GM18507 (cell line): ENCODE measurements around the gene MANF.

ENCODE experiments used
- DNase-seq: peaks from one replicate; pipeline ENCODE4 v3.0.0; 2011; ENCODE audit warnings: low read depth; ENCODE audit not compliant: insufficient read length; ENCODE audit errors: extremely low spot score
- FAIRE-seq: peaks from 2 replicates; lab custom pipeline; 2011; peaks lifted over from hg19 to GRCh38; lab: Jason Lieb, UNC

The MANF gene

DNA sequence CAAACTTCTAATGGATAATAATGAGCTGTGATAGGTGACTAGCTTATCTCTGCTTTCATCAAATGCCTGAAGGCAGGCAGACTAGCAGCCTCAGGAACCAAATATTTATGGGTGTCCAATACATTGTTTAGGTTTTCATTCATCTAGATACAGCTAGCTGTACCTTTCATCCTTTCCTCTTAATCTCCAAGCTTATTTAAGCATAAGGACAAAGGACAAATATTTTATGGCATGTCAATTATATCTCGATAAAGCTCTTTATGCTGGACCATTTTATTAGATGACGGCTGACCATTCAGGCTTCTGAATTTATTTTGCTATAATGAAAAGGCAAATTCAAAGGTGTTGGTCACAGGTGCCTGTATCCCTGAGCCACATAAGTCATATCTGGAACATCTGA lies 22.9 kb downstream of the MANF start:
- no peak for FAIRE-seq
- no peak for DNase-seq

DNA sequence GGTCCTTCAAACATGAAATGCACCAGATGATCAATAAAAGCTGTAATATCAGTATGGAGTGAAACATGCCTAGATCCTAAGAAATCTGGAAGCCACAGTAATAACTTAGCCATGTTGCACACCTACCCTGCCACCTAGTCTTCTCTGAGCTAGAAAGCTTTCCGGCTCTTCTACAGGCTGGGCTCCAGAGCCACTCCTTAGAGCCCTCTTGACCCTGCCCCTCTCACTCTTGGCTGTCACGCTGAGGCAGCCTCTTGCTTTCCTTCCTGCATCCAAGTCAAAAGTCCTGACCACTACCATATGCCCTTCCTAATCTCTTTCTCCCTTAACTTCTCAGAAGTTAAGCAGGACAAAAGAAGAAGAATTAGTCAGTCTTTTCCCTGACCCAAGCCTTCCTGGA lies 23.7 kb downstream of the MANF start:
- DNase-seq = no peak
- FAIRE-seq = no peak

DNA sequence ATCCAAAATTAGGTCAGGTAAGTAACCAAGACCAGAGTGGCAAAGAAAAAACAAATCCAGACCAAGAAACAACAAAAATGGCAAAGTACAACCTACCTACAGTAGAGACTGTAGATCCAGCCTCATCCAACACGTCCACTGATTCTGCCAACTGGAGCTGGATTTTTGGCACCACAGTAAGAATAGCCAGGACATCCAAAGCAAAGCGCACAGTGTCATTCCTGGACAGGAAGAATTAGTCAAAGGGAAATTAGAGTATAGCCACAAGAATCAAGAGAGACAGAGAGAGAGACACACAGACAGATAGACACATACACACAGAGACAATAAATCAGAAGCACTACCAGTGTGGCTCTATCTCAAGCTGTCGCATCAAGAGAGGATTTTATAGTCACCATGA lies 37.1 kb downstream of the MANF start:
- no peak for FAIRE-seq

DNA sequence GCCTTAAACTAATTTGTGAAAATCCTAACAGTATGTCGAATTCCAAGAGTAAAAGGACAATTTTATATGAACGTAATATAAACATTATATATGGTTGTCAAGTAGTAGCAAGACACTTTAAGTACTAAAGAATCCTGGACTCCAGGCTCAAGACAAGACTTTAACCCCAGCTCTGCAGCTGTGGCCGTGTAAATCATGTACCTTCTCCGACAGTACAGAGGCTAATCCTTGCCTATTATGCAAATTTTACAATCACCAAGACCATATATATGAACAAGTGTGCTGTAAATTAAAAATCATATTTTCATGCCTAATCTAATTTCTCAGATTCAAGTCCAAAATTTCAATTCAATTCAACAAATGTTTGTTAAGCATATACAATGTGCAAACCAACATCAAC lies 41.8 kb downstream of the MANF start:
- FAIRE-seq (no peak), DNase-seq (no peak)

More for the DNA sequence above, 37.1 kb downstream of the MANF start:
- no peak for DNase-seq

DNA sequence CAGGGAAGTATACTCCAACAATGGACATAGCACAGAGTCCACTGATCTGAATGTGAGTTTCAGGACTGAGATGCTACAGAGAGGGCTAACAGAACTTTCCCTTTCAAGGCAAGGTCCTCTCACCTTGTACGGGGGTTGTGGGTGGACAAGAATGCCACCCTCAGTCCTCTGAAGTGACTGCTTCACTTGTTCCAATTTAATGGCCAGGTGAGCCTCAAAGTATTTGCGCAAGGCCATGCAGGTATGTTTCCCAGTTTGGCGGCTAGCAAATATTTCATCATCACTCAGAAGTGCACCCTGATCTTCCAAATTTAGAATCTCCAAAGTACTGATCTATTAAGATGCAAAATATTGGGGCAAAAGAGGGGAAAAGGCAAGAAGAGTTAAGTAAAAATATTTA lies 44.0 kb downstream of the MANF start:
- no peak for DNase-seq
- no peak for FAIRE-seq

DNA sequence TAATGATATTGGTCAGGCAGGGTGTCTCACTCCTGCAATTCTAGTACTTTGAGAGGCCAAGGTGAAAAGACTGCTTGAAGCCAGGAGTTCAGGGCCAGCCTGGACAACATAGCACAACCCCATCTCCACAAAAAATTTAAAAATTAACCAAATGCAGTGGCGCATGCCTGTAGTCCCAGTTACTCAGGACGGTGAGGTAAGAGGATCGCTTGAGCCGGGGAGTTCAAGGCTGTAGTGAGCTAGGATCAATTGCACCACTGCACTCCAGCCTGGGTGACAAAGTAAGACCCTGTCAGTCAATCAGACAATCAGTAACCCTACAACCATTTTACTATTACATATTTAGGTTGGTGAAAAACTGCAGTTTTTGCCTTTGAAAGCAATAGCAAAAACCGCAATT lies 49.0 kb downstream of the MANF start:
- no peak for DNase-seq
- FAIRE-seq = no peak

DNA sequence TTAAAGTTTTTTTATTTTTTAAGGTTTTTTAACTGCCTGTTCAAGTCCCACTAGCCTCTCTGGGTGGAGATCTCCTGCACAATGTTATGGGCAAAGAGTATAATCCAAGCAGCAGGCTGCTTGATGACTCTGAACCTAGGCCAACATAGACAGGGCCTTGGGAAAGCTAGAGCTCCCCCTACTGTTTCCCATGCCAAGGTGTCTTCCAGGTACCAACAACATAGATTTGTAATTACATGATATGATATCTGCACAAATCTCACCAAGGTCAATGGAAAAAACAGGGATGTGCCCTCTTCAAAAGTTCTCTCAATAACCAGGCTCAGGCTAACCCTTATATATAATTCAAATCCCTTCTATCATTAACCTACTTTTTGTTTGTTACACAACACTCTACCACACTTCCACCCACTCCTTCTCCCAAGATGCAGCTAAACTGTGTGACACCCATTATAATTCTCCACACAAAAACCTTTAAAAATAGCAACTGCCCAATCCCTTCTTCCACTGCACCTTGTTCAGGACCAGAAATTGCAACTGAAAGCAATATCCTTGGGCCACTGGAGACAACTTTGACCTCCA lies 49.7 kb downstream of the MANF start:
- DNase-seq (peak; percentile 26), FAIRE-seq (no peak)

DNA sequence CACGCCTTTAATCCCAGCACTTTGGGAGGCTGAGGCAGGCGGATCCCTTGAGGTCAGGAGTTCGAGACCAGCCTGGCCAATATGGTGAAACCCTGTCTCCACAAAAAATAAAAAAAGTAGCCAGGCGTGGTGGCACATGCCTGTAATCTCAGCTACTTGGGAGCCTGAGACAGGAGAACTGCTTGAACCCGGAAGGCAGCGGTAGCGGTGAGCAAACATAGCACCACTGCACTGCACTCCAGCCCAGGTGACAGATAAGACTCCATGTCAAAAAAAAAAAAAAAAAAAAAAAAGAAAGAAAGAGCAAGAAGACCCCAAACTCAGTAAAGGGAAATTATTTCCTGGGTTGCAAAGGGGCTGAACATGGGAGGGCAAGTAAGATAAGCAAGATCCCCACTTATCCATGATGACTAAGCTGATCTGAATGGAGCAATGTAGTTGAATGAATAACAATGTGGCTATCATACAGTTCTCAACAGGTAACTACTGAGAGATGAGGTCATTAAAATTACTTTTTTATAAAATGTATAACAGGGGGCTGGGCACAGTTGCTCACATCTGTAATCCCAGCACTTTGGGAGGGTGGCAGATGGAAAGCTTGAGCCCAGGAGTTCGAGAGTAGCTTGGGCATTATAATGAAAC lies 52.0 kb downstream of the MANF start:
- FAIRE-seq = no peak
- DNase-seq = no peak
